Right atrium auricular region (tissue), 2 donors: Measurements from ENCODE around the gene EPM2AIP1. TPM values are rescaled to one million over a fixed set of nuclear protein-coding genes. Genes with fewer than 3 reads are reported as not detected.
A peak's percentile ranks its signal among the peaks of the same experiment; 100 is the strongest.

Source experiments
- DNase-seq: peaks from one replicate; pipeline ENCODE4 v3.0.0-alpha.2; 2019; ENCODE audit warnings: low spot score
- H3K27ac ChIP-seq, 2 donors: fragments of 200-600 bp; sonication (generic); 1 replicate in 1 of 2; 2 replicates in 1 of 2; pipeline ENCODE4 v1.5.1; 2016 to 2019
- H3K27me3 ChIP-seq, 2 donors: fragments of 200-600 bp; sonication (generic); one replicate each; pipeline versions ENCODE4 v1.5.1 to v1.6.0; 2017 to 2019
- H3K36me3 ChIP-seq: fragments of 200-600 bp; sonication (generic); one replicate; pipeline ENCODE4 v1.5.1; 2016
- H3K4me1 ChIP-seq, 2 donors: fragments of 200-600 bp; sonication (generic); one replicate each; pipeline versions ENCODE4 v1.5.1 to v1.6.0; 2017 to 2019
- H3K4me3 ChIP-seq, 2 donors: fragments of 200-600 bp; sonication (generic); 1 replicate in 1 of 2; 2 replicates in 1 of 2; pipeline ENCODE4 v1.5.1; 2017 to 2019; ENCODE audit warnings: mild to moderate bottlenecking in 1 of 2, moderate library complexity in 1 of 2
- H3K9me3 ChIP-seq, 2 donors: fragments of 200-600 bp; sonication (generic); one replicate each; pipeline ENCODE4 v1.5.1; 2019
- total RNA-seq, 2 donors: library from RNA; depleted of rRNA; stranded (reverse); fragments of >200 nt; gene quantifications; one replicate each; pipeline ENCODE4 v1.1.0, GENCODE V29; 2016
- TF ChIP-seq, protein P1 (sequence below), 2 donors: fragments of 200-600 bp; sonication (generic); IDR thresholded peaks; one replicate each; pipeline ENCODE4 v1.5.1; 2019; ENCODE audit warnings: antibody characterized with exemption in 2 of 2

EPM2AIP1 gene
- total RNA-seq, 2 donors from 2014 or later: 10.3 TPM

DNA sequence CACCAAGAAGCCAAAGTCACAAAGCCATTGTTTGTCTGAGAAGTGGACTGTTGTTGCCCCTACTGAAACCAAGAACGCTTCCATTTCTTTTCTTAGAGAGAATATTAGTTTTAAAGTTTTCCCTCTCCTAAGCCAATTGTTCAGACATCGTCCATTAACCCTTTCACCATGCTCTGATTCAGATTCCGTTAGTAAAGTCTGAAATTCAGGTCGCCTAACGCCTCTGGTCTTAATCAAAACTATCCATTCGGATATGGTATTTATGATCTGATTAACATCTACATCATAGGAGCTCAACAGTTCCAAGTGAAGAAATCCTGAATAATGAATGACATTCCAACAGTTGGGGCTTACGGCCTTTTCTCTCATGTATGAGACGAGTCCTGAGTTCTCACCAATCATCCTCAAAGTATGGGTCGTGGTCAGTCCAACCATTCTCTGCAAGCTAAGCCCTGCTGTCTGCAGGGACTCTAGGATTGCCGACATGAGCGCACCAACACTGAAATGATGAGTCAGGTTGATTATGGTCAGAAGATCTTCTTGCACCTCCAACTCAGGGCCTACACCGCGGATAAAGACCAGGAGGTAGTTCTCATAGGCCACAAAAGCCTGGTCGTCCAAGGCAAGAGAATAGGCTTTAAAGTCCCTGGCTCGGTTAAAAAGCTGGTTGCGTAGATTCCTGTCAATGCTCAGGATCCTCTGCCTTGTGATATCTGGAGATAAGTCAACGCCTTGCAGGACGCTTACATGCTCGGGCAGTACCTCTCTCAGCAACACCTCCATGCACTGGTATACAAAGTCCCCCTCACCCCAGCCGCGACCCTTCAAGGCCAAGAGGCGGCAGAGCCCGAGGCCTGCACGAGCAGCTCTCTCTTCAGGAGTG, 767 bp downstream of the EPM2AIP1 start:
- TF ChIP-seq, protein P1, sequence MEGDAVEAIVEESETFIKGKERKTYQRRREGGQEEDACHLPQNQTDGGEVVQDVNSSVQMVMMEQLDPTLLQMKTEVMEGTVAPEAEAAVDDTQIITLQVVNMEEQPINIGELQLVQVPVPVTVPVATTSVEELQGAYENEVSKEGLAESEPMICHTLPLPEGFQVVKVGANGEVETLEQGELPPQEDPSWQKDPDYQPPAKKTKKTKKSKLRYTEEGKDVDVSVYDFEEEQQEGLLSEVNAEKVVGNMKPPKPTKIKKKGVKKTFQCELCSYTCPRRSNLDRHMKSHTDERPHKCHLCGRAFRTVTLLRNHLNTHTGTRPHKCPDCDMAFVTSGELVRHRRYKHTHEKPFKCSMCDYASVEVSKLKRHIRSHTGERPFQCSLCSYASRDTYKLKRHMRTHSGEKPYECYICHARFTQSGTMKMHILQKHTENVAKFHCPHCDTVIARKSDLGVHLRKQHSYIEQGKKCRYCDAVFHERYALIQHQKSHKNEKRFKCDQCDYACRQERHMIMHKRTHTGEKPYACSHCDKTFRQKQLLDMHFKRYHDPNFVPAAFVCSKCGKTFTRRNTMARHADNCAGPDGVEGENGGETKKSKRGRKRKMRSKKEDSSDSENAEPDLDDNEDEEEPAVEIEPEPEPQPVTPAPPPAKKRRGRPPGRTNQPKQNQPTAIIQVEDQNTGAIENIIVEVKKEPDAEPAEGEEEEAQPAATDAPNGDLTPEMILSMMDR (IDR thresholded peaks at IDR 0.05): no peak
- peaks cover 0 to 60% of the 10 kb centered on the region in 2 donors for H3K4me1 ChIP-seq

DNA sequence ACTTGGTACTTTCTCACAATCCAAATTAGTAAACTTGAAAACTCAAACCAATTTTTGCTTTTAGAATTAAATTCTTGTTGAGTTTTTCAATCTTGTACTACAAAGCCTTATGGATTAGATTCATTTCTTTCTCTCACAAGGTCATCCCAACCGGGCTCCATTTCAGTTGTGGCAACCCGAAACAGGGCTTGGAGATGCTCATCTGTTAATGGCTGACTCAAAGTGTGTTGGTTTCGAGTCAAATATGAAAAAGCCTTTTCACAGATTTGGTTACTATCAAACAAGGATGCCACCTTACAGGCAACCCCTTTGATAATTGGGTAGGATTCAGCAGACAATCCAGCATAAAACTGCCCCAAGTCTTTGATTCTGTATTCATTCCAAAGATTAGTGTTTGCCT, 1.8 kb downstream of the EPM2AIP1 start:
- Histone ChIP-seq H3K27ac (peak overlapping the region; percentile 98 to 99), H3K9me3 (no peaks in the 10 kb centered on the region), H3K36me3 (peaks cover 22% of the 10 kb centered on the region), H3K4me1 (peaks cover 0 to 60% of the 10 kb centered on the region in 2 donors), H3K4me3 (peak overlapping the region; percentile 67 to 76), H3K27me3 (no peaks in the 10 kb centered on the region)
- TF ChIP-seq, protein P1 (IDR thresholded peaks at IDR 0.05): no peak
- DNase-seq: no peak

More for the DNA sequence above, 767 bp downstream of the EPM2AIP1 start:
- no peaks in the 10 kb centered on the region for H3K27me3 ChIP-seq
- H3K9me3 ChIP-seq: no peaks in the 10 kb centered on the region
- H3K27ac ChIP-seq: peak overlapping the region; percentile 98 to 99
- DNase-seq: no peak
- H3K36me3 ChIP-seq: peaks cover 18% of the 10 kb centered on the region
- H3K4me3 ChIP-seq: peak overlapping the region; percentile 67 to 76

DNA sequence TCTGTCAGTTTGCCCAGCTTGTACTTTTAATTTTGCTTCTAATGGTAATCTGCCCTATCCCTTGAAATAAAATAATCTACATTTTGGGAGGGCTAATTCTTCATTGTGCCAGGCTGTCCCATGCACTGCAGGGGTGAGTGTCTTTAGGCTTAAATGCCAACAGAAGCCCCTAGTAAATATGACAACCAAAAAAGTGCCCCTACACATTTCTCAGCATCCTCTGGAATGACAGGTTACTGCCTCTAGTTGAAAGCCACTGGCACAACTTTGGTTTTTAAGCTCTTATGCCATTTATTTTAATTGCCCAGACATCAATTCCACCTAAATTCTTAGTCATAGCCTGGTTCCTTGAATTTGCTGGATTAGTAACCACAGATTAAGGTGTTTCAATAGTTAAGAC, 3.4 kb downstream of the EPM2AIP1 start:
- Histone ChIP-seq H3K36me3 (peaks cover 29% of the 10 kb centered on the region), H3K27me3 (no peaks in the 10 kb centered on the region), H3K9me3 (no peaks in the 10 kb centered on the region), H3K4me1 (peaks cover 0 to 55% of the 10 kb centered on the region in 2 donors), H3K27ac (peak overlapping the region; percentile 5 to 98), H3K4me3 (peak overlapping the region; percentile 67 to 76)
- DNase-seq: no peak
- TF ChIP-seq, protein P1 (IDR thresholded peaks at IDR 0.05): no peak

DNA sequence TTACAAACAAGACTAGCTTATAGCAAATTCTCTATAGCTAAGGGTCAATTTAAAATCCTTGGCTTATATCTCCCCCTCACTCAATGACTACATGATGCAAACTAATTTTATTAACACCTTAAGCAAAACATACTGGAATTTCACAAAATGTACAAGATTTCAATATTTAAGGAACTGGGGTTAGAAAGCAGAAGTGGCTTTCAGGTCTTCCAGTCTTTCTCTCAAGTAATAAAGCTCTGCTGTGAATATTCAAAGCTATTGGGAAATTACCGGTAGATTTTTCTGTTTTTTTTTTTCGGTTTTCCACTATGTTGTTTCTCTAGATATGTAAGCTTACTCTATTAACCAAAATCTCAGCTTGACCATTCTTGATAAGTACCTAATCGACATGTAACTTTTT, 3.9 kb downstream of the EPM2AIP1 start:
- no peaks in the 10 kb centered on the region for H3K9me3 ChIP-seq
- H3K4me3 ChIP-seq: peak overlapping the region; percentile 11 to 76
- TF ChIP-seq, protein P1 (IDR thresholded peaks at IDR 0.05): no peak
- H3K36me3 ChIP-seq: peaks cover 35% of the 10 kb centered on the region
- no peak for DNase-seq
- H3K27me3 ChIP-seq: no peaks in the 10 kb centered on the region
- peaks cover 0 to 49% of the 10 kb centered on the region in 2 donors for H3K4me1 ChIP-seq
- H3K27ac ChIP-seq: peak overlapping the region in 1 of 2 donors; percentile 45

DNA sequence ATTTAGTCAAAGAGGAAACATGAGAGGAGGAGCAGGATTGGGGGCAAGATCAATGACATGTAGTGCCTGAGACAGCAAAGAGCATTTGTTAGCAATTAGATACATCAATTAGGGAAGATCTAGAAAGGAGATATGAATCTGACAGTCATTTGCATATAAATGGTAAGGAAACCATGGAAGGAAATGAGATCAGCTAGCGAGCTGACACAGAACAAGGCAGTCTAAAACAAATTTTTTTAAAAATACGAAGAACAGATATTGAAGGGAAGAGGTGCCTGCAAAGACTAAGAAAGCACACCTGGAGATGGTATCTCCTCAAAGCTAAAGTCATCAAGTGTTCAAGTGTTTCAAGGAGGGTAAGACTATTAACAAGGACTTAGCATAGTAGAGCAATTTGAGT, 4.6 kb downstream of the EPM2AIP1 start:
- TF ChIP-seq, protein P1 (IDR thresholded peaks at IDR 0.05): no peak
- Histone ChIP-seq H3K4me1 (peaks cover 0 to 48% of the 10 kb centered on the region in 2 donors), H3K36me3 (peaks cover 41% of the 10 kb centered on the region), H3K4me3 (no peak overlapping the region), H3K27ac (no peak overlapping the region), H3K9me3 (no peaks in the 10 kb centered on the region), H3K27me3 (no peaks in the 10 kb centered on the region)
- no peak for DNase-seq
